ENCODE measurements around the gene LRRK1. TPM values are rescaled to one million over a fixed set of nuclear protein-coding genes. Genes with fewer than 3 reads are reported as not detected.

Gene LRRK1
- polyA plus RNA-seq, 1 donor (not counting 4 experiments of a cell fraction or from before 2014, with no cell fraction given), result 6.2 TPM

DNA sequence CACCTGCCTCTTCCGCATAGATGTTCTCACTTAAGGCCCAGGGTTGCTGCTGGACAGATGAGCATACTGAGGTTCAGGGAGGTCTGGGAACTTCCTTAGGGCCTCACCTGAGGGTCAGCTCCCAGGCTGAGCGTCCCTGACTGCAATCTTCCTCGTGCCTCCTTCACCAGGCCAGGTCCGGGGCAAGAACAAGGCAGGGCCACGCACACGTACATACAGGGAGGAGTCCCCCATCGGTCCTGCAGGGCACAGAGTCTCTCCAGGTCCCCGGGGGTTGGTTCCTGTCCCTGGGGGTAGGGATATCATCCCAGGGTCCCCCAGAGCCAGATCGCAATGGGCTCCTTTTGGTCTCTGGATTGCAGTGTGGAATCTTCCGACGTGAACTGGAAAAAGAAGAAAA is 130.1 kb downstream of the LRRK1 start:
- no peaks in the 10 kb centered on the region for H3K4me1 ChIP-seq (ENCODE audit: control insufficient read depth, extremely low read depth, insufficient read depth, low read length)
- H3K27me3 ChIP-seq (ENCODE audit: control insufficient read depth, extremely low read depth, insufficient read depth, low read length), result no peaks in the 10 kb centered on the region
- H4K20me1 ChIP-seq (ENCODE audit: control insufficient read depth, extremely low read depth, insufficient read depth, low read length), result no peaks in the 10 kb centered on the region
- H3K4me3 ChIP-seq (ENCODE audit: control insufficient read depth in 2 of 3, extremely low read depth in 1 of 3, insufficient read depth in 2 of 3, low read depth in 1 of 3, low read length in 3 of 3), result no peak overlapping the region
- FAIRE-seq, result no peak
- dilution Hi-C loops (cut with MboI; ENCODE audit: extremely low pct_ligation_motif_present, low sequenced_read_pairs), result no loop called here
- H3K9me1 ChIP-seq (ENCODE audit: control insufficient read depth, extremely low read depth, insufficient read depth, low read length), result no peaks in the 10 kb centered on the region
- no peak for DNase-seq (ENCODE audit: low read depth, low spot score)
- no peak overlapping the region for H3K4me2 ChIP-seq (ENCODE audit: control insufficient read depth, extremely low read depth, insufficient read depth, low read depth, low read length)
- no peak overlapping the region for H3K9ac ChIP-seq (ENCODE audit: control insufficient read depth, extremely low read depth, insufficient read depth, low read length)
- no peak overlapping the region for H2AFZ ChIP-seq (ENCODE audit: control insufficient read depth, low read length)
- TF ChIP-seq EZH2 (IDR thresholded peaks at IDR 0.05; ENCODE audit: low read length), result no peak
- TF ChIP-seq, protein P1, sequence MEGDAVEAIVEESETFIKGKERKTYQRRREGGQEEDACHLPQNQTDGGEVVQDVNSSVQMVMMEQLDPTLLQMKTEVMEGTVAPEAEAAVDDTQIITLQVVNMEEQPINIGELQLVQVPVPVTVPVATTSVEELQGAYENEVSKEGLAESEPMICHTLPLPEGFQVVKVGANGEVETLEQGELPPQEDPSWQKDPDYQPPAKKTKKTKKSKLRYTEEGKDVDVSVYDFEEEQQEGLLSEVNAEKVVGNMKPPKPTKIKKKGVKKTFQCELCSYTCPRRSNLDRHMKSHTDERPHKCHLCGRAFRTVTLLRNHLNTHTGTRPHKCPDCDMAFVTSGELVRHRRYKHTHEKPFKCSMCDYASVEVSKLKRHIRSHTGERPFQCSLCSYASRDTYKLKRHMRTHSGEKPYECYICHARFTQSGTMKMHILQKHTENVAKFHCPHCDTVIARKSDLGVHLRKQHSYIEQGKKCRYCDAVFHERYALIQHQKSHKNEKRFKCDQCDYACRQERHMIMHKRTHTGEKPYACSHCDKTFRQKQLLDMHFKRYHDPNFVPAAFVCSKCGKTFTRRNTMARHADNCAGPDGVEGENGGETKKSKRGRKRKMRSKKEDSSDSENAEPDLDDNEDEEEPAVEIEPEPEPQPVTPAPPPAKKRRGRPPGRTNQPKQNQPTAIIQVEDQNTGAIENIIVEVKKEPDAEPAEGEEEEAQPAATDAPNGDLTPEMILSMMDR (optimal IDR thresholded peaks at IDR 0.05 in 1 of 3, IDR thresholded peaks at IDR 0.05 in 1 of 3, conservative IDR thresholded peaks at IDR 0.05 in 1 of 3; ENCODE audit: extremely low read depth in 1 of 3, insufficient read depth in 2 of 3, low read length in 3 of 3), result no peak
- H3K27ac ChIP-seq (ENCODE audit: control insufficient read depth, insufficient read depth, low read length), result no peak overlapping the region
- H3K9me3 ChIP-seq (ENCODE audit: control insufficient read depth, low read depth, low read length), result no peaks in the 10 kb centered on the region
- H3K79me2 ChIP-seq (ENCODE audit: control insufficient read depth, insufficient read depth, low read length), result no peaks in the 10 kb centered on the region
- H3K36me3 ChIP-seq (ENCODE audit: control insufficient read depth in 2 of 2, extremely low read depth in 1 of 2, insufficient read depth in 2 of 2, low read length in 2 of 2), result peaks cover 14 to 20% of the 10 kb centered on the region in 2 experiments

DNA sequence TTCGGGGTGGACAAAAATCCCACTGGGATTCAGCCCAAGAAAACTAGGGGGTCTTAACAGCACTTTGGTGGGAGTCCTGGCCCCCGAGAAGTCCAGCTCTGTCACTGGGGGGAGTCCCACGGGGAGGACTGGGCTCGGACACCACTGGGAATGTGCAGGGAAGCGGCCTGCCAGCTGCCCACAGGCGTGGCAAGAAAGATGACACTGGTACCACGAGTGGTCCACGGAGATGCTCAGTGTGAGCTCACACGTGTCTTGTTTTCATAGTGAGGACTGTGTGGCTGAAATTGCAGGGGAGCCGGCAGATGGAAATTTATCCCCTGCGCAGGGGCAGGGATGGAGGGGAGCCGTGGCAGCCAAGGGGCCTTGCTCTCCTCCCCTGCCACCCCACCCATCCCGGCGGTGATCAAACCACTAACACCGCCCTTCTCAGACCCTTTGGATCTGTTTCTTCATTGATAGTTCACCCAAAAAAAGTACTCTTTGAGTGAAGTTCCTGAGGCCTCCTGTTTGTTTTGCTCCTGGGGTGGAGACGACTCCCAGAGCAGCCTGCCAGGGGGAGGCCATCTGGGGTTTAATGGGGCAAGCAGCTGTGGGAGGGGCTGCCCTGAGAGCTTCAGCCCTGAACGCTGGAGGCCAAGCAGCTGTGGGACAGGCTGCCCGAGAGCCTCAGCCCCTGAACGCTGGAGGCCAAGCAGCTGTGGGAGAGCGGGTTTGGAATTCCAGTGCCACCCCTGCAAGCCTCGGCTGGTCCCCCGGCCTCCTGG is 130.9 kb downstream of the LRRK1 start:
- Histone ChIP-seq H3K4me2 (ENCODE audit: control insufficient read depth, extremely low read depth, insufficient read depth, low read depth, low read length) (no peak overlapping the region), H3K79me2 (ENCODE audit: control insufficient read depth, insufficient read depth, low read length) (no peaks in the 10 kb centered on the region), H3K9me1 (ENCODE audit: control insufficient read depth, extremely low read depth, insufficient read depth, low read length) (no peaks in the 10 kb centered on the region), H4K20me1 (ENCODE audit: control insufficient read depth, extremely low read depth, insufficient read depth, low read length) (no peaks in the 10 kb centered on the region), H3K9ac (ENCODE audit: control insufficient read depth, extremely low read depth, insufficient read depth, low read length) (no peak overlapping the region), H3K27ac (ENCODE audit: control insufficient read depth, insufficient read depth, low read length) (no peak overlapping the region), H3K36me3 (ENCODE audit: control insufficient read depth in 2 of 2, extremely low read depth in 1 of 2, insufficient read depth in 2 of 2, low read length in 2 of 2) (peaks cover 14 to 20% of the 10 kb centered on the region in 2 experiments), H3K27me3 (ENCODE audit: control insufficient read depth, extremely low read depth, insufficient read depth, low read length) (no peaks in the 10 kb centered on the region), H3K9me3 (ENCODE audit: control insufficient read depth, low read depth, low read length) (no peaks in the 10 kb centered on the region), H2AFZ (ENCODE audit: control insufficient read depth, low read length) (no peak overlapping the region), H3K4me1 (ENCODE audit: control insufficient read depth, extremely low read depth, insufficient read depth, low read length) (no peaks in the 10 kb centered on the region), H3K4me3 (ENCODE audit: control insufficient read depth in 2 of 3, extremely low read depth in 1 of 3, insufficient read depth in 2 of 3, low read depth in 1 of 3, low read length in 3 of 3) (no peak overlapping the region)
- FAIRE-seq (no peak), DNase-seq (ENCODE audit: low read depth, low spot score) (no peak)
- dilution Hi-C loops (cut with MboI; ENCODE audit: extremely low pct_ligation_motif_present, low sequenced_read_pairs), result no loop called here
- TF ChIP-seq EZH2 (IDR thresholded peaks at IDR 0.05; ENCODE audit: low read length), result no peak
- TF ChIP-seq, protein P1 (optimal IDR thresholded peaks at IDR 0.05 in 1 of 3, IDR thresholded peaks at IDR 0.05 in 1 of 3, conservative IDR thresholded peaks at IDR 0.05 in 1 of 3; ENCODE audit: extremely low read depth in 1 of 3, insufficient read depth in 2 of 3, low read length in 3 of 3), result no peak
